Measurements from ENCODE around the gene AK5. TPM values are rescaled to one million over a fixed set of nuclear protein-coding genes. Genes with fewer than 3 reads are reported as not detected.

AK5 gene
- total and polyA plus RNA-seq, 10 donors = 0.33 to 16.3 (median 1.2) TPM

DNA sequence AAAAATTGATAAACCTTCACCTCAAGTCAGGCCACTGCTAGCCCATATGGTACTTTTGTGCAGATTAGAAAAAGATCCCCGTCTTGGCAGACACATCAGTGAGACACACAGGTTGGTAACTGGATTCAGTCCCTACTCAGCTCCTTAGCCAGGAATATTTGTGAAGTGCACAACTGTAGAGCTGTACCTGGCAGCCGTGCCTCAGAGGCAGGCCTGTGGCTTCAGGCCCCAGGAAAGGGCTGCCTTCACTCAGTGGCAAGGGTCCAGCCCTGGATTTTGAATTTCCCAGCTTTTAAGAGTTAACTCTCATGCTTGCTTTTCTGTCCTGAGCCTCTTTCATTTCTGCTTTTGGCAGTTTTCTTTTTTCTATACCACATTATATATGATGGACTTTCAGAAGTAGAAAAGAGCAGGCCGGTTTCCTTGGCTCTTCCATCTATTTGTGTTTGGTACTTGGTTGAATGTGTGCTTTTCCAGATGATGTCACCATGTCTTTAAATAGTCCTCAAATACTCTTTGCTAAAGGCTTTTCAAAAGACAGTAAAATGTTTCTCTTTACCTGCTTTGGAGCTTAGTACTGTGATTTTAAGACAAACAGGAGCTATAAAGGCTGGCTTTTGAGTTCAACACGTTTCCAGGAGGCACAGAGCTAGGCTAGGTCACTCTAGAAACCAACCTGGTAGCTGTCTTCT lies 186.6 kb downstream of the AK5 start:
- no peak for DNase-seq
- H3K4me3 ChIP-seq = no peak overlapping the region
- no peaks in the 10 kb centered on the region for H3K4me1 ChIP-seq
- no peaks in the 10 kb centered on the region for H3K36me3 ChIP-seq
- H3K27ac ChIP-seq = no peak overlapping the region
- H3K9me3 ChIP-seq = peaks cover 0 to 6% (median 0%) of the 10 kb centered on the region in 8 donors
- no peaks in the 10 kb centered on the region for H3K27me3 ChIP-seq (replicated peaks in 1 of 7)
- no peak for TF ChIP-seq POLR2AphosphoS5 (IDR thresholded peaks at IDR 0.05)
- TF ChIP-seq, protein P1, sequence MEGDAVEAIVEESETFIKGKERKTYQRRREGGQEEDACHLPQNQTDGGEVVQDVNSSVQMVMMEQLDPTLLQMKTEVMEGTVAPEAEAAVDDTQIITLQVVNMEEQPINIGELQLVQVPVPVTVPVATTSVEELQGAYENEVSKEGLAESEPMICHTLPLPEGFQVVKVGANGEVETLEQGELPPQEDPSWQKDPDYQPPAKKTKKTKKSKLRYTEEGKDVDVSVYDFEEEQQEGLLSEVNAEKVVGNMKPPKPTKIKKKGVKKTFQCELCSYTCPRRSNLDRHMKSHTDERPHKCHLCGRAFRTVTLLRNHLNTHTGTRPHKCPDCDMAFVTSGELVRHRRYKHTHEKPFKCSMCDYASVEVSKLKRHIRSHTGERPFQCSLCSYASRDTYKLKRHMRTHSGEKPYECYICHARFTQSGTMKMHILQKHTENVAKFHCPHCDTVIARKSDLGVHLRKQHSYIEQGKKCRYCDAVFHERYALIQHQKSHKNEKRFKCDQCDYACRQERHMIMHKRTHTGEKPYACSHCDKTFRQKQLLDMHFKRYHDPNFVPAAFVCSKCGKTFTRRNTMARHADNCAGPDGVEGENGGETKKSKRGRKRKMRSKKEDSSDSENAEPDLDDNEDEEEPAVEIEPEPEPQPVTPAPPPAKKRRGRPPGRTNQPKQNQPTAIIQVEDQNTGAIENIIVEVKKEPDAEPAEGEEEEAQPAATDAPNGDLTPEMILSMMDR (IDR thresholded peaks at IDR 0.05 in 8 of 11, conservative IDR thresholded peaks at IDR 0.05 in 3 of 11) = no peak
- intact Hi-C loops (cut with DNase I; ENCODE audit: low total_unique reads) = no loop called here
- 63 to 81% (median 72%) methylated on average over 4 of the region's 4 CpGs for WGBS, 5 donors

DNA sequence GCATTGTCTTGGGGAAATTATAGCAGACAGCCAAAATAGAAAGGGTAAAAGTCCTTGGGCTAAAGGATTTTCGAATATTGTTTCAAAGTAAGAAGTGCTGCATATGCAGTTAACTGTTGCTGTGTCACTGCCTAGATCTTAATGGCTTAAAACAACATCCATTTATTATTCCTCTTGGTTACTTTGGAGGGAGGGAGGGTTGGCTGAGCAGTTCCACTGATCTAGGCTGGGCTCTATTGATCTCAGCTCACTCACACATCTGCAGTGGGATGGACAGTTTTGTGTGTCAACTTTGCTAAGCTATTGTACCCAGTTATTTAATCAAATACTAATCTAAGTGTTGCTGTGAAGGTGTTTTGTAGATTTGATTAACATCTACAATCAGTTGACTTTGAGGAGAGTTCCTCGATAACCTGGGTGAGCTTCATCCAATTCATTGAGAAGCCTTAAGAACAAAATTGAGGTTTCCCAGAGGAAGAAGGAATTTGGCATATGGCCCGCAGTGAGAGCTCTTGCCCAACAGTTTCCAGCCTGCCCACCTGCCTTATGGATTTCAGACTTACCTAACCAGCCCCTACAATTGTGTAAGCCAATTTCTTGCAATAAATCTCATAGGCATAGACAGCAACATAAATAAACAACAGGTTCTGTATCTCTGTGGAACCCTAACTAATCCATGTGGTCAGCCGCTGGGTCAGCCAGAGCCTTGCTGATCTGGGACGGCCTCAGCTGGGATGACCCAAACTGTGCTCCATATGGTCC lies 187.3 kb downstream of the AK5 start:
- H3K27ac ChIP-seq = no peak overlapping the region
- H3K4me3 ChIP-seq = no peak overlapping the region
- DNase-seq = no peak
- no peaks in the 10 kb centered on the region for H3K4me1 ChIP-seq
- no peaks in the 10 kb centered on the region for H3K36me3 ChIP-seq
- WGBS, 5 donors = 66 to 91% (median 83%) methylated on average over 5 of the region's 5 CpGs
- H3K27me3 ChIP-seq (replicated peaks in 1 of 7) = no peaks in the 10 kb centered on the region
- intact Hi-C loops (cut with DNase I; ENCODE audit: low total_unique reads) = no loop called here
- peaks cover 0 to 6% (median 0%) of the 10 kb centered on the region in 8 donors for H3K9me3 ChIP-seq
- TF ChIP-seq, protein P1 (IDR thresholded peaks at IDR 0.05 in 8 of 11, conservative IDR thresholded peaks at IDR 0.05 in 3 of 11) = no peak
- TF ChIP-seq POLR2AphosphoS5 (IDR thresholded peaks at IDR 0.05) (no peak), POLR2A (IDR thresholded peaks at IDR 0.05) (no peak)

DNA sequence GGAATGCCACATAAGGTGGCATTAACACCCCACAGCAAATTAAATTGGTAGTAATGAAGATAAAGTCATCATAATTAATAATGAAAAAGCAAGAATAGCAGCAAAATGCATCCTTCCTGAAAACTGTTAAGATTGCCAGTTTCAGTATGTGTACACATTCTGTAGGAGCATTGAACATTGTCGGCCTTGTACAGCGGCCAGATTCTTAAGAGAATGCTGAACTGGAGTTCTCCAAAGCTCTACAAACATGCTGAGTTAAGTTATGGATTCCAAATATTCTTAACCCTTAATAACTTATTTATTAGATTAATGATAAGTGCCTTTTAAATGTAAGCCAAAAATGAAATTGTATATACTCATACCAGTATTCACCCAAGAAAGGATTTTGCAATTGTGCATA lies 189.9 kb downstream of the AK5 start:
- H3K27me3 ChIP-seq (replicated peaks in 1 of 7) = no peaks in the 10 kb centered on the region
- H3K9me3 ChIP-seq = peaks cover 0 to 6% (median 0%) of the 10 kb centered on the region in 8 donors
- no peak overlapping the region for H3K4me3 ChIP-seq
- no peak overlapping the region for H3K27ac ChIP-seq
- DNase-seq = no peak
- 69 to 88% (median 83%) methylated on average over 2 of the region's 2 CpGs for WGBS, 5 donors
- TF ChIP-seq POLR2A (IDR thresholded peaks at IDR 0.05) (no peak), POLR2AphosphoS5 (IDR thresholded peaks at IDR 0.05) (no peak)
- TF ChIP-seq, protein P1 (IDR thresholded peaks at IDR 0.05 in 8 of 11, conservative IDR thresholded peaks at IDR 0.05 in 3 of 11) = no peak
- no peaks in the 10 kb centered on the region for H3K36me3 ChIP-seq
- intact Hi-C loops (cut with DNase I; ENCODE audit: low total_unique reads) = no loop called here
- peaks cover 0 to 4% (median 0%) of the 10 kb centered on the region in 6 donors for H3K4me1 ChIP-seq

DNA sequence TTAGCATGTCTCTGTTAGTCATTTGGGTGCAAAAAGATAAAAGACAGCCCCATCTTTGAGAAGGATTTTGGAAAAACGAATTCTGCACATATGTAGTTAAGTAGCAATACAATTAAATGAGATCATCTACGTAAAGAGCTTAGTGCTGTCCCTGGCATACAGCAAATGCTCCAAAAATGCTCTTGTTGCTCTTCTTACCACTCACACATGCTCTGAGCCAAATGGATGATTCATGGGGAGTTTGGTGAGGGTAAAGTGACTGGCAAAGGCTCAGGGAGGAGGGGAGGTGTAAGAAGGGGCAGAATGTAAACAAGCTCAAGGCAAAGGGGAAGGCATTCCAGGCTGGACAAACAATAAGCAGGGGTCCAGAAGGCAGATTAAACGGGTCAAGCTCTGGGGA lies 191.9 kb downstream of the AK5 start:
- intact Hi-C loops (cut with DNase I; ENCODE audit: low total_unique reads) = no loop called here
- no peaks in the 10 kb centered on the region for H3K27me3 ChIP-seq (replicated peaks in 1 of 7)
- TF ChIP-seq POLR2AphosphoS5 (IDR thresholded peaks at IDR 0.05) = no peak
- TF ChIP-seq POLR2A (IDR thresholded peaks at IDR 0.05) = no peak
- TF ChIP-seq, protein P1 (IDR thresholded peaks at IDR 0.05 in 8 of 11, conservative IDR thresholded peaks at IDR 0.05 in 3 of 11) = no peak
- H3K4me1 ChIP-seq = peaks cover 0 to 4% (median 0%) of the 10 kb centered on the region in 6 donors
- H3K9me3 ChIP-seq = peaks cover 0 to 6% (median 0%) of the 10 kb centered on the region in 8 donors
- H3K36me3 ChIP-seq = no peaks in the 10 kb centered on the region
- no peak overlapping the region for H3K27ac ChIP-seq
- no peak for DNase-seq
- 57 to 79% (median 73%) methylated on average over 3 of the region's 3 CpGs for WGBS, 5 donors
- H3K4me3 ChIP-seq = no peak overlapping the region
